ENCODE results near the gene TOX4. TPM values are rescaled to one million over a fixed set of nuclear protein-coding genes. Genes with fewer than 3 reads are reported as not detected.
"Not testable (repeated sequence)": the region's sequence is repeated elsewhere in the genome, so short reads cannot be mapped to it uniquely, and the experiment has no call there.

Gene TOX4
- total RNA-seq, 2 experiments from 2014 or later, result 66.1 to 67.5 TPM

GRCh38 chr14:21537090-21537424 is 60.1 kb downstream of the TOX4 start:
- Mint-ChIP-seq H3K36me3 (no peaks in the 10 kb centered on the region), H3K27ac (no peak overlapping the region), H3K4me3 (no peak overlapping the region), H3K27me3 (peaks cover 34% of the 10 kb centered on the region), H3K9me3 (no peaks in the 10 kb centered on the region), H3K4me1 (ENCODE audit: low read depth) (peaks cover 8% of the 10 kb centered on the region)
- no peak for DNase-seq
- intact Hi-C loops (cut with micrococcal nuclease), result no loop called here
- ChIA-PET CTCF (no interaction called here), POLR2A (no interaction called here)

GRCh38 chr14:21539189-21539940 is 62.4 kb downstream of the TOX4 start:
- POLR2A ChIA-PET, result no interaction called here
- Mint-ChIP-seq H3K9me3 (no peaks in the 10 kb centered on the region), H3K27me3 (peaks cover 33% of the 10 kb centered on the region), H3K36me3 (no peaks in the 10 kb centered on the region), H3K4me3 (no peak overlapping the region), H3K27ac (no peak overlapping the region), H3K4me1 (ENCODE audit: low read depth) (peaks cover 8% of the 10 kb centered on the region)
- CTCF ChIA-PET, result interaction anchor here (1.4 kb wide), 1 partner anchor 41 kb away, joined by 3 read pairs; no protein-coding TSS in a partner anchor
- intact Hi-C loops (cut with micrococcal nuclease), result no loop called here
- DNase-seq, result no peak

GRCh38 chr14:21541413-21542074 is 64.5 kb downstream of the TOX4 start:
- H3K27ac Mint-ChIP-seq, result no peak overlapping the region
- H3K27me3 Mint-ChIP-seq, result peaks cover 24% of the 10 kb centered on the region
- H3K9me3 Mint-ChIP-seq, result no peaks in the 10 kb centered on the region
- H3K4me3 Mint-ChIP-seq, result no peak overlapping the region
- H3K4me1 Mint-ChIP-seq (ENCODE audit: low read depth), result peaks cover 5% of the 10 kb centered on the region
- ChIA-PET POLR2A (no interaction called here), CTCF (interaction anchor here (2.2 kb wide), 1 partner anchor 43 kb away, joined by 9 read pairs; no protein-coding TSS in a partner anchor)
- no peak for DNase-seq
- intact Hi-C loops (cut with micrococcal nuclease), result no loop called here
- H3K36me3 Mint-ChIP-seq, result no peaks in the 10 kb centered on the region

GRCh38 chr14:21543521-21543960 is 66.5 kb downstream of the TOX4 start:
- Mint-ChIP-seq H3K4me1 (ENCODE audit: low read depth) (no peaks in the 10 kb centered on the region), H3K9me3 (no peaks in the 10 kb centered on the region), H3K27me3 (peaks cover 10% of the 10 kb centered on the region), H3K27ac (no peak overlapping the region), H3K36me3 (no peaks in the 10 kb centered on the region), H3K4me3 (no peak overlapping the region)
- DNase-seq, result no peak
- ChIA-PET POLR2A (no interaction called here), CTCF (interaction anchor here (2.2 kb wide), 1 partner anchor 45 kb away, joined by 9 read pairs; no protein-coding TSS in a partner anchor)
- intact Hi-C loops (cut with micrococcal nuclease), result no loop called here

- no peak overlapping the region for H3K27ac Mint-ChIP-seq
These were observed 67.0 kb downstream of the TOX4 start for GRCh38 chr14:21543963-21544362.

GRCh38 chr14:21544588-21544987 is 67.6 kb downstream of the TOX4 start:
- DNase-seq; H3K9me3 Mint-ChIP-seq; H3K27me3 Mint-ChIP-seq; H3K4me3 Mint-ChIP-seq; POLR2A ChIA-PET; intact Hi-C loops (cut with micrococcal nuclease); H3K27ac Mint-ChIP-seq; H3K36me3 Mint-ChIP-seq; H3K4me1 Mint-ChIP-seq (ENCODE audit: low read depth): not testable (repeated sequence)
- CTCF ChIA-PET, result interaction anchor here (0.7 kb wide), 1 partner anchor 130 kb away, joined by 4 read pairs; no protein-coding TSS in a partner anchor

More at GRCh38 chr14:21543963-21544362, 67.0 kb downstream of the TOX4 start:
- Mint-ChIP-seq H3K27me3 (peaks cover 7% of the 10 kb centered on the region), H3K4me1 (ENCODE audit: low read depth) (no peaks in the 10 kb centered on the region), H3K9me3 (no peaks in the 10 kb centered on the region), H3K4me3 (no peak overlapping the region), H3K36me3 (no peaks in the 10 kb centered on the region)
- CTCF ChIA-PET, result no interaction called here
- intact Hi-C loops (cut with micrococcal nuclease), result no loop called here
- POLR2A ChIA-PET, result no interaction called here
- no peak for DNase-seq

Other genes starting within 250 kb of the TOX4 start
- gene HNRNPC, start 207.8 kb upstream of the TOX4 start, total RNA-seq, result 1,000 to 10,000 TPM; 1,063 to 1,070 TPM
- under 1 TPM in 1 of 2 experiments, not detected in 1; 0.07 TPM for gene RPGRIP1, start 197.1 kb upstream of the TOX4 start, total RNA-seq
- 100 to 1,000 TPM; 156 to 158 TPM for gene SUPT16H, start 93.2 kb upstream of the TOX4 start, total RNA-seq
- gene CHD8, start 21.1 kb upstream of the TOX4 start, total RNA-seq, result 10 to 100 TPM; 80.1 to 87.7 TPM
- gene RAB2B, start 236 bp upstream of the TOX4 start, total RNA-seq, result 10 to 100 TPM; 21.2 to 23.6 TPM
- gene METTL3, start 34.1 kb downstream of the TOX4 start, total RNA-seq, result 10 to 100 TPM; 64.1 TPM
- gene SALL2, start 49.2 kb downstream of the TOX4 start, total RNA-seq, result 1 to 10 TPM; 4.4 to 4.8 TPM
- not detected for gene OR10G3, start 102.9 kb downstream of the TOX4 start, total RNA-seq
- gene OR10G2, start 157.7 kb downstream of the TOX4 start, total RNA-seq, result not detected
- not detected for gene OR4E2, start 176.6 kb downstream of the TOX4 start, total RNA-seq
- gene OR4E1, start 196.6 kb downstream of the TOX4 start, total RNA-seq, result under 1 TPM; 0.07 TPM